Thyroid gland (tissue), 4 donors: ENCODE results near the gene CD58. TPM values are rescaled to one million over a fixed set of nuclear protein-coding genes. Genes with fewer than 3 reads are reported as not detected.

Experiments used
- DNase-seq, 2 donors: peaks; one replicate each; pipeline ENCODE4 v3.0.0-alpha.2; 2019
- H3K27ac ChIP-seq, 3 donors: fragments of 200-600 bp; sonication (generic); 1 replicate in 2 of 3; 2 replicates in 1 of 3; pipeline ENCODE4 v1.5.1; 2016 to 2019; ENCODE audit warnings: mild to moderate bottlenecking in 1 of 3, moderate library complexity in 1 of 3
- H3K27me3 ChIP-seq: fragments of 200-600 bp; sonication (generic); one replicate; pipeline ENCODE4 v1.5.1; 2019
- H3K36me3 ChIP-seq, 2 donors: fragments of 200-600 bp; sonication (generic); one replicate each; pipeline ENCODE4 v1.5.1; 2016 to 2019
- H3K4me1 ChIP-seq, 2 donors: fragments of 200-600 bp; sonication (generic); one replicate each; pipeline ENCODE4 v1.5.1; 2017 to 2019
- H3K4me3 ChIP-seq, 3 donors: fragments of 200-600 bp; sonication (generic); replicated peaks in 1 of 3; 1 replicate in 2 of 3; 2 replicates in 1 of 3; pipeline ENCODE4 v1.5.1; 2016; ENCODE audit warnings: mild to moderate bottlenecking in 1 of 3
- H3K9me3 ChIP-seq: fragments of 200-600 bp; sonication (generic); one replicate; pipeline ENCODE4 v1.5.1; 2017
- POLR2A ChIP-seq, 2 donors: fragments of 450-650 bp; IDR thresholded peaks; one replicate each; pipeline ENCODE4 v1.6.1; 2017; ENCODE audit warnings: antibody characterized with exemption in 2 of 2, mild to moderate bottlenecking in 2 of 2, moderate library complexity in 1 of 2
- WGBS, 2 donors: methylation state at CpG; one replicate each; pipeline ENCODE4 v1.1.5; 2017; 5-methylcytosine and 5-hydroxymethylcytosine counted together
- intact Hi-C: fragments of 100-400 bp; cut with DNase I; formaldehyde crosslinking; loops from one replicate; pipeline ENCODE4 v1.15.1; 2023
- total RNA-seq, 4 donors: library from RNA; depleted of rRNA; stranded (reverse); fragments of >200 nt; gene quantifications; one replicate each; pipeline ENCODE4 v1.2.3, GENCODE V29; 2016
- TF ChIP-seq, protein P1 (sequence below), 6 experiments: fragments of 200-600 bp in 3 of 6; fragments of 450-650 bp in 3 of 6; sonication (generic) in 3 of 6; IDR thresholded peaks; one replicate each; pipeline ENCODE4 v1.5.1; 2016 to 2019; ENCODE audit warnings: antibody characterized with exemption in 6 of 6, mild to moderate bottlenecking in 2 of 6, inconsistent platforms in 1 of 6, moderate library complexity in 1 of 6

Gene CD58
- total RNA-seq, 4 donors from 2014 or later, result 17.5 to 51.9 (median 23.1) TPM

DNA sequence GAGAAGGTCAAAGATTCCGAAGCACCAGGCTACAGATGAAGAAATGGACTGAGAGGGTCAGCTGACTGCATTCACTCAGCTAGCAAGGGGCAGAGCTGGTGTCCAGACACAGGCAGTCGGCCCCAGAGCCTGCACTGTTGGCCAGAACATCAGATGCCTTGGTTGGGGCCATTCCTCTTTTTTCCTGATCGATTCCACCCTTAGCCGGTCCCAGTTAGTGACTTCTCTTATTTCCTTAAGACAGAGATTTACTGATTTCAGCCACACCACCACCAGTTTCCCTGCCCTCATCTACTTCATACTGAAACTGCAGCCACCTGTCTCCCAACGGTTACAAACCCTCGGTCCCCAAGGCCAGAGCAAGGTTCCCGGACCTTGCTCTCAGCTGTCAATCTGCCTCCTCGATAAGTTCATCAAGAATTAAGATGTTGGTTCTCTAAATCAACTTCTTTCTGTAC lies 11.5 kb downstream of the CD58 start:
- no peaks in the 10 kb centered on the region for H3K36me3 ChIP-seq
- H3K4me1 ChIP-seq, result peaks cover 0 to 5% of the 10 kb centered on the region in 2 donors
- 87 to 96% methylated on average over 8 of the region's 8 CpGs for WGBS, 2 donors
- no peaks in the 10 kb centered on the region for H3K27me3 ChIP-seq
- no peak overlapping the region for H3K27ac ChIP-seq
- intact Hi-C loops, result no loop called here
- TF ChIP-seq POLR2A (IDR thresholded peaks at IDR 0.05), result no peak
- TF ChIP-seq, protein P1, sequence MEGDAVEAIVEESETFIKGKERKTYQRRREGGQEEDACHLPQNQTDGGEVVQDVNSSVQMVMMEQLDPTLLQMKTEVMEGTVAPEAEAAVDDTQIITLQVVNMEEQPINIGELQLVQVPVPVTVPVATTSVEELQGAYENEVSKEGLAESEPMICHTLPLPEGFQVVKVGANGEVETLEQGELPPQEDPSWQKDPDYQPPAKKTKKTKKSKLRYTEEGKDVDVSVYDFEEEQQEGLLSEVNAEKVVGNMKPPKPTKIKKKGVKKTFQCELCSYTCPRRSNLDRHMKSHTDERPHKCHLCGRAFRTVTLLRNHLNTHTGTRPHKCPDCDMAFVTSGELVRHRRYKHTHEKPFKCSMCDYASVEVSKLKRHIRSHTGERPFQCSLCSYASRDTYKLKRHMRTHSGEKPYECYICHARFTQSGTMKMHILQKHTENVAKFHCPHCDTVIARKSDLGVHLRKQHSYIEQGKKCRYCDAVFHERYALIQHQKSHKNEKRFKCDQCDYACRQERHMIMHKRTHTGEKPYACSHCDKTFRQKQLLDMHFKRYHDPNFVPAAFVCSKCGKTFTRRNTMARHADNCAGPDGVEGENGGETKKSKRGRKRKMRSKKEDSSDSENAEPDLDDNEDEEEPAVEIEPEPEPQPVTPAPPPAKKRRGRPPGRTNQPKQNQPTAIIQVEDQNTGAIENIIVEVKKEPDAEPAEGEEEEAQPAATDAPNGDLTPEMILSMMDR (IDR thresholded peaks at IDR 0.05), result no peak
- no peaks in the 10 kb centered on the region for H3K9me3 ChIP-seq
- DNase-seq, result no peak
- no peak overlapping the region for H3K4me3 ChIP-seq

DNA sequence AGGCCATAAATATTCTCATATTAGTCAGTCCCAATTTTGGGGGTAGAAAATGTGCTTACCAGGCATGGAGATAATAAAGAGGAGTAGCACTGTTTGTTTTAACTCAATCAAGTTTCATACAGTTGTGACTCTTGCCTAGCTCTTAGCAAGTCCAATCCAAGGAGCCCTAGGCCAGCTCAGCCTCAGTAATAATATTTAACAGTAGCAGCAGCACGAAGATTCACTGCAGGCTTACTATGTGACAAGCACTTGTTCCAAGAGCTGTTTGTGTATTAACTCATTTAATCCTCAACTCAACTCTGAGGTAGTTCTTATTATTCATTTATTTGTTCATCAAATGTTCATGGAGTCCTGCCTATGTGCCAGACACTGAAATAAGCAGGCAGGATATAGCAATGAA lies 12.3 kb downstream of the CD58 start:
- 85 to 89% methylated on average over 1 of the region's 1 CpG for WGBS, 2 donors
- intact Hi-C loops, result no loop called here
- DNase-seq, result no peak
- H3K27ac ChIP-seq, result no peak overlapping the region
- H3K4me1 ChIP-seq, result peaks cover 0 to 5% of the 10 kb centered on the region in 2 donors
- no peaks in the 10 kb centered on the region for H3K36me3 ChIP-seq
- TF ChIP-seq, protein P1 (IDR thresholded peaks at IDR 0.05), result no peak
- no peak for TF ChIP-seq POLR2A (IDR thresholded peaks at IDR 0.05)
- H3K4me3 ChIP-seq, result no peak overlapping the region
- H3K27me3 ChIP-seq, result no peaks in the 10 kb centered on the region
- H3K9me3 ChIP-seq, result no peaks in the 10 kb centered on the region

DNA sequence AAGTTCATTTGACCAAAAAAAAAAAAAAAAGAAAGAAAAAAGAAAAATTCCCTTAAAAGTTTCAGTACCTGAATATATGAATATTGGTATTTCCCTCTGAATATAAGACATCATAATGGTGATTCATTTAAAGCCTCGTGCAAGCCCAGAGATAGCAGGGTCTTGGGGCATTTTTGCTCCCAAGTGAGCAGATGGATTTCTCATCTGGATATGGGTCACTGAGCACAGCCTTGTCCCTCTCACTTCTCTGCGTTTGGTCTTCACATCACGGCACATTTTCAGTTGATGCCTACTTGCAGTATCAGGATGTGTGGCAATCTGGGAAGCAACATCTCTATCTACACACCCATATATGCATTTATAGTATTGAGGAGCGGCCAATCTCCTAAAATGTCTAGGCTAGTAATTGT lies 12.7 kb downstream of the CD58 start:
- intact Hi-C loops, result no loop called here
- no peak for DNase-seq
- no peaks in the 10 kb centered on the region for H3K27me3 ChIP-seq
- H3K36me3 ChIP-seq, result no peaks in the 10 kb centered on the region
- WGBS, 2 donors, result 85 to 89% methylated on average over 4 of the region's 4 CpGs
- H3K9me3 ChIP-seq, result no peaks in the 10 kb centered on the region
- H3K4me3 ChIP-seq, result no peak overlapping the region
- TF ChIP-seq, protein P1 (IDR thresholded peaks at IDR 0.05), result no peak
- TF ChIP-seq POLR2A (IDR thresholded peaks at IDR 0.05), result no peak
- H3K27ac ChIP-seq, result no peak overlapping the region
- peaks cover 0 to 5% of the 10 kb centered on the region in 2 donors for H3K4me1 ChIP-seq

DNA sequence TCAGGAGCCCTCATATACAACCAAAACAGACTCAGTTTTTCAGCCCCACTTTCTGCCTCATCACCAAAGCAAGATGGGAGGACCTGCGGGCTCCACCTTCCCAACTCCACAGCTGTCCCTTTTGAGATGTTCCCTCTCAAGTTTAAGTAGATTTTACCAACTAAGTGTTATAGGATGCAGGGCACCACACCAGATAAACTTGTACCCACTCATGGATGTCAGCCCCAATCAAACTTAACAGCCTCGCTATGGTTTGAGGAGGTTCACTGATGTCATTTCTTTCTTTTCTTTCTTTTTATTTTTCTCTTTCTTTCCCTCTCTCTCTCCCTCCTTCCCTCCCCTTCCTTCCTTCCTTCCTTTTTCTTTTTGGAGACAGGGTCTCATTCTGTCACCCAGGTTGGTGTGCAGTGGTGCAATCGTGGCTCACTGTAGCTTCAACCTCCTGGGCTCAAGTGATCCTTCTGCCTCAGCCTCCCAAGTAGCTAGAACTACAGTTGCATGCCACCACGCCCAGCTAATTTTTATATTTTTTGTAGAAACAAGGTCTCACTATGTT lies 13.4 kb downstream of the CD58 start:
- Histone ChIP-seq H3K4me1 (peaks cover 0 to 5% of the 10 kb centered on the region in 2 donors), H3K27ac (no peak overlapping the region), H3K36me3 (no peaks in the 10 kb centered on the region), H3K9me3 (no peaks in the 10 kb centered on the region), H3K27me3 (no peaks in the 10 kb centered on the region), H3K4me3 (no peak overlapping the region)
- intact Hi-C loops, result no loop called here
- TF ChIP-seq, protein P1 (IDR thresholded peaks at IDR 0.05), result no peak
- TF ChIP-seq POLR2A (IDR thresholded peaks at IDR 0.05), result no peak
- WGBS, 2 donors, result 88 to 93% methylated on average over 4 of the region's 4 CpGs
- no peak for DNase-seq

DNA sequence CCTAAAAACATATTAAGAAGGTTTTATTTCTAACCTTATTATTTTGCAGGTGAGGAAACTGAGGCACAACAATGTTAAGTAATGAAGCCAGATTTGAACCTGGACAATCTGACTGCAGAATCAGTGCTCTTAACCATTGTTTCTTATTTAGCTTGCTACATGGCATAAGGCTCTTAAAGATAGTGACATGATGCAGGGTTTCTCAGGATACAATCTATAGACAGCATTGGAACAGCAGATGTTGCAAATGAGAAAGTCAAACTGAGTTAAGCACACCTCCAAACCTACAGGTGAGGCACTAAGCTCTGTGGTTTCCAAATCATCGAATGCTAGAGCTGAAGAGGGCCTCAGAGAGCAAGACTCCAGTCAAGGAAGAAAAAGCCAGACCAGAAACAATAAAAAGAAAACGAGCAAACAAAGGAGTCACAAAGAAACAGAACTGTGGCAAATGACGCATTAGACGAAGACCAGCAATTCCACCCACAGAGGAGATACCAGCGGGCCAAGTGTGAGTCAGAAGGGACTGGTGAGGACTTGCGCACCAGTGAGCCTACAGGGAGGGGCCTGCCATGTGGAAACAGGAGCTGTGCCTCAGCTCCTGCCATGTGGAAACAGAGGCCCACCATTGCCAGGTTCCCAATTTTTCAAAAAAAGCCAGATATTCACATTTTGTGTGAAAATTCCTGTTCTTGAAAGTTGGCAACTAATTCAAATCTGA lies 14.4 kb downstream of the CD58 start:
- Histone ChIP-seq H3K4me3 (no peak overlapping the region), H3K4me1 (peaks cover 0 to 5% of the 10 kb centered on the region in 2 donors), H3K9me3 (no peaks in the 10 kb centered on the region), H3K27ac (no peak overlapping the region), H3K27me3 (no peaks in the 10 kb centered on the region), H3K36me3 (no peaks in the 10 kb centered on the region)
- DNase-seq, result no peak
- 70 to 88% methylated on average over 6 of the region's 6 CpGs for WGBS, 2 donors
- intact Hi-C loops, result no loop called here
- TF ChIP-seq, protein P1 (IDR thresholded peaks at IDR 0.05), result no peak
- no peak for TF ChIP-seq POLR2A (IDR thresholded peaks at IDR 0.05)
